M059J (cell line): ENCODE measurements around the gene SYNJ1. TPM values are rescaled to one million over a fixed set of nuclear protein-coding genes. Genes with fewer than 3 reads are reported as not detected.
"Not testable (repeated sequence)": the region's sequence is repeated elsewhere in the genome, so short reads cannot be mapped to it uniquely, and the experiment has no call there.

ENCODE experiments used
- DNase-seq: peaks from one replicate; pipeline ENCODE4 v3.0.0-alpha.2; 2012; ENCODE audit warnings: low read depth
- total RNA-seq: library from RNA; depleted of rRNA; stranded (reverse); fragments of >200 nt; shearing (Covaris generic); gene quantifications from 2 replicates; pipeline ENCODE4 v1.2.3, GENCODE V29; 2014; rRNA removed

The SYNJ1 gene, protein sequence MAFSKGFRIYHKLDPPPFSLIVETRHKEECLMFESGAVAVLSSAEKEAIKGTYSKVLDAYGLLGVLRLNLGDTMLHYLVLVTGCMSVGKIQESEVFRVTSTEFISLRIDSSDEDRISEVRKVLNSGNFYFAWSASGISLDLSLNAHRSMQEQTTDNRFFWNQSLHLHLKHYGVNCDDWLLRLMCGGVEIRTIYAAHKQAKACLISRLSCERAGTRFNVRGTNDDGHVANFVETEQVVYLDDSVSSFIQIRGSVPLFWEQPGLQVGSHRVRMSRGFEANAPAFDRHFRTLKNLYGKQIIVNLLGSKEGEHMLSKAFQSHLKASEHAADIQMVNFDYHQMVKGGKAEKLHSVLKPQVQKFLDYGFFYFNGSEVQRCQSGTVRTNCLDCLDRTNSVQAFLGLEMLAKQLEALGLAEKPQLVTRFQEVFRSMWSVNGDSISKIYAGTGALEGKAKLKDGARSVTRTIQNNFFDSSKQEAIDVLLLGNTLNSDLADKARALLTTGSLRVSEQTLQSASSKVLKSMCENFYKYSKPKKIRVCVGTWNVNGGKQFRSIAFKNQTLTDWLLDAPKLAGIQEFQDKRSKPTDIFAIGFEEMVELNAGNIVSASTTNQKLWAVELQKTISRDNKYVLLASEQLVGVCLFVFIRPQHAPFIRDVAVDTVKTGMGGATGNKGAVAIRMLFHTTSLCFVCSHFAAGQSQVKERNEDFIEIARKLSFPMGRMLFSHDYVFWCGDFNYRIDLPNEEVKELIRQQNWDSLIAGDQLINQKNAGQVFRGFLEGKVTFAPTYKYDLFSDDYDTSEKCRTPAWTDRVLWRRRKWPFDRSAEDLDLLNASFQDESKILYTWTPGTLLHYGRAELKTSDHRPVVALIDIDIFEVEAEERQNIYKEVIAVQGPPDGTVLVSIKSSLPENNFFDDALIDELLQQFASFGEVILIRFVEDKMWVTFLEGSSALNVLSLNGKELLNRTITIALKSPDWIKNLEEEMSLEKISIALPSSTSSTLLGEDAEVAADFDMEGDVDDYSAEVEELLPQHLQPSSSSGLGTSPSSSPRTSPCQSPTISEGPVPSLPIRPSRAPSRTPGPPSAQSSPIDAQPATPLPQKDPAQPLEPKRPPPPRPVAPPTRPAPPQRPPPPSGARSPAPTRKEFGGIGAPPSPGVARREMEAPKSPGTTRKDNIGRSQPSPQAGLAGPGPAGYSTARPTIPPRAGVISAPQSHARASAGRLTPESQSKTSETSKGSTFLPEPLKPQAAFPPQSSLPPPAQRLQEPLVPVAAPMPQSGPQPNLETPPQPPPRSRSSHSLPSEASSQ (N-terminal part only)
- 11.2 and 16.7 TPM in 2 replicates for total RNA-seq

DNA sequence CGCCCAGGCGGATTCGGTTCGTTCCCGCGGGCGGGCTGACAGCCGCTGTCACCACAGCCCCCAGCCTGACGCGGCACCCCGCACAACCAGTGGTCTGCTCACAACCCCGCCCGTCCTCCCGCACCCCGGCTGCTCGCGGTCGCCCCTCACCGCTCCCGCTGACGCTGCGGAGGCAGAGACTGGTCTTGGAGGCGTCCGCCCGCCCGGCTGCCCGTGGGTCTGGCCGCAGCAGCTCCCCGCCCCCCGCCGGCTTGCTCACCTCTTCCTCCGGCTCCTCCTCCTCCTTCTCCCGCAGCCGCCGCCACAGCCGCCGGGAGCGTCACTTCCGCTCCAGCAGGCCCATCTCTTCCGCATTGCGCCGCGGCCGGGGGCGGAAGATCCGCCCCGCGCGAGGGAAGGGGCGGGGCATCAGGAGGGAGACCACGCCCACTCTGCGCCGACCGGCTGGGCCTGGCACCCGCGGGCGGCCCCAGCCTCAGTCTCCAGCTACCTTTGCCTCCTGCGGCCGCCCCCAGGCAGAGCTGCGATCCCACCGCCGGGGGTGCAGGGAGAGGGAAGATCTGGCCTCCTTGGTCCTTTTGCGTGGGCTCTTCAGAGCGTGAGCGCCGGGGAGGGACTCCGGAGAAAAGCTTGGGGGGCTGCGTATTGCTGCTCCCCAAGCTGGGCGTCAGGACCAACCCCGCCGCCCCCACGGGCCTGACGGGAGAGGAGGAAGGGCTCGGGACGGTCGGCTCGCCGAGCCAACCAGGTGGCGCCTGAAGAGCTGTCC lies at the start of gene SYNJ1:
TSS of gene SYNJ1 (minus strand) at position 327 of the 769 bp plus-strand sequence. CDS start 1,118 bp downstream, outside the sequence.
- DNase-seq, result peak; percentile 96

DNA sequence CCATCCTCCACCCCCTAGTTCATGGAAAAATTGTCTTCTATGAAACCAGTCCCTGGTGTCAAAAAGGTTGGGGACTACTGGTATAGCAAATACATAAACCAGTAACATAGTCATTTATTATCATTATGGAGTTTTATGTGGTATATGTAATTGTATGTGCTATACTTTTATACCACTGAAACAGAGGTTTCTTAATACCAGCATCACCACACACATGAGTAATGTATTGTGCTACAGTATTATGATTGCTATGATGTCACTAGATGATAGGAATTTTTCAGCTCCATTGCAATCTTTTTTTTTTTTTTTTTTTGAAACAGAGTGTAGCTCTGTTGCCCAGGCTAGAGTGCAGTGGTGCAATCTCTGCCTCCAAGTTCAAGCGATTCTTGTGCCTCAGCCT lies 49.5 kb upstream of the SYNJ1 start:
- no peak for DNase-seq

DNA sequence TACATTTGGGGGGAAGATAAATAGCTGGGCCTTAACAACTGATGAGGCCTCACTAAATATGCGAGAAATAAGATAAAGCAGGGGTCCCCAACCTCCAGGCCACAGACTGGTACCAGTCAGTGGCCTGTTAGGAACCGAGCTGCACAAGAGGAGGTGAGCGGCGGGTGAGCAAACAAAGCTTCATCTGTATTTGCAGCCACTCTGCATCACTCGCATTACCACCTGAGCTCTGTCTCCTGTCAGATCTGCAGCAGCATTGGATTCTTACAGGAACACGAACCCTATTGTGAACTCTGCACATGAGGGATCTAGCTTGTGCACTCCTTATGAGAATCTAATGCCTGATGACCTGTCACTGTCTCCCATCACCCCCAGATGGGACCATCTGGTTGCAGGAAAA lies 48.9 kb upstream of the SYNJ1 start:
- no peak for DNase-seq

DNA sequence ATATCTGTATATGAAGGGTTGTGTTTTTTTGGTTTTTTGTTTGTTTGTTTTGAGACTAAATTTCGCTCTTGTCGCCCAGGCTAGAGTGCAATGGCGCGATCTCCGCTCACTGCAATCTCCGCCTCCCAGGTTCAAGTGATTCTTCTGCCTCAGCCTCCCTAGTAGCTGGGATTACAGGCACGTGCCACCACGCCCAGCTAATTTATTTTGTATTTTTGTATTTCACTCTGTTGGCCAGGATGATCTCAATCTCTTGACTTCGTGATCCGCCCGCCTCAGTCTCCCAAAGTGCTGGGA lies 45.2 kb upstream of the SYNJ1 start:
- not testable (repeated sequence) for DNase-seq

DNA sequence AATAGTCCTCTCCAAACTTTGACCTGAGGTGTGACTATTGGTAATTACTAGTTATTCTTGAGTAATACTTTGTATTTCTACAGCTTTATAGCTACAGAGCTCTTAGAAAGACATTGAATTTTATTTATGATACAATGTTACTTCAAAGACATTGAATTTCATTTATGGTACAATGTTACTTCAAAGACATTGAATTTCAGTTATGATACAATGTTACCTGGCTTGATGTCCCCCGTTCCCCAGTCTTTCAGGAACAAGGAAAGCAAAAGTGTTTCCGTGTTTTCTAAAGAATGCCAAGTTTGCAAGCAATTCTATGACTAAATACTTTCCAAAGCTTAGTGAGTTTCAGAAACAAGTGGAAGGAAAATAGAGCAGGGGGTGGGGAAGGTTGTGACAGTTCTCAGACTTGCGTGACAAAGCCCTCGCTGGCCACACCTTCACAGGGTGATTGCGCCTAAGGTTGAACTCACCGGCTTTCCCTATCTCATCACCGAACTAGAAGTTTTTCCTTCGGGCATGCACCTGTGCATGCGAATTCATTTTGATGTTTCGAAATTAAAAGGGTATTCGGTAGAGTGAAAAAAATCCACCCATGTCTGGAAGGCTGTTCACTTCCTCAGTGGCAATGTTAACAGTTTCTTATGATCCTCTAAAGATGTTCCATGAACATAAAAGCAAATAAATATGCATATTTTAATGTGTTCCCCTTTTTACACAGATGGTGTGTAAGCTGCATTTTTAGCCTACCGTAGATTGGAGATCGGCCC lies 44.7 kb upstream of the SYNJ1 start:
- DNase-seq, result peak; percentile 61

DNA sequence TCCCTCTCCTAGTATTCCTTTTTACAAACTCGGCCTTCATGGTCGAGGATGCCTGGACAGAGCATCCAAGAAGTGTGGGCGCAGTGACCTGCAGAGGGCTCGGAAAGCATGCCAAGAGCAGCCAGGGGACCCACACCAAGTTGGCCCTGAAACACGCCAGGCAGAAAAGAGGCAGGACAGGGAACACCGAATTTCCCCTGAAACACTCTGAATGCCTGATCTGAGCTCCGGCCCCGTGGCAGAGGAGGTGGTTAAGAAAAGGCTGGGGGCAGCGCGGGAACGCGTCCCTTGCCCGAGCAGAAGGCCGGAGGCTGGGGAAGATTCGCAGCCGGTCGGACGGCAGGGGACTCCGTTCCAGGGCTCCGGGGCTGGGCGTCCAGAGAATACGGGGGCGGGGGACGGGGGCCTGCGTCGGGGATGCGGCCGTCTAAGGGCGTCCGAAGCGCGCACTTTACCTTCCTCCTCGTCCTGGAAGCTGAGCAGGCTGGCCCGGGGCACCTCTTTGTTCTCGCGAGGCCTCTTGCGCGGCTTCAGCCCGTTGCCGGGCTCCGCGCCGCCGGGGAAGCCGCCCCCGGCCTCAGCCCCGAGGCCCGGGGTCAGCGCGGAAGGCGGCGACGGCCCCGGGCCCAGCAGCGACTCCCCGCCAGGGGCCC lies 43.2 kb upstream of the SYNJ1 start:
- DNase-seq, result peak; percentile 72

DNA sequence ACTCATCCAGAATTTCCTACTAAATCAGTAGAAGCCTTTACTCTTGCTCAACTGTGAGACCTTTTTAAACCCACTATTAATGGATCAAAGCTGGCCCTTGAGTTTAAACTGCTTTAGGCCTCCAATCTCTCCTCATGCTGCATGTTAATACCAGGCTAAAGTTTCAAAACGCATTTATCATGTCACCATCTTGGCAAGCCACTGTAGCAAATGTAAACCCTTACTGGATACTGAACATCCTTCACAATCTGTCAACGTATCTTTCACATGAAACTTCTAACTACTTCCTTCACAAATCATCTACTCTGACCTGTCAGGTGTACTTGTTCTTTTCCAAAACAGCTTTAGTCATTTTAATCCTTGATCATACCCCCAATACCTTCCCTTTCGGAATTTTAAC lies 40.7 kb upstream of the SYNJ1 start:
- DNase-seq, result no peak

DNA sequence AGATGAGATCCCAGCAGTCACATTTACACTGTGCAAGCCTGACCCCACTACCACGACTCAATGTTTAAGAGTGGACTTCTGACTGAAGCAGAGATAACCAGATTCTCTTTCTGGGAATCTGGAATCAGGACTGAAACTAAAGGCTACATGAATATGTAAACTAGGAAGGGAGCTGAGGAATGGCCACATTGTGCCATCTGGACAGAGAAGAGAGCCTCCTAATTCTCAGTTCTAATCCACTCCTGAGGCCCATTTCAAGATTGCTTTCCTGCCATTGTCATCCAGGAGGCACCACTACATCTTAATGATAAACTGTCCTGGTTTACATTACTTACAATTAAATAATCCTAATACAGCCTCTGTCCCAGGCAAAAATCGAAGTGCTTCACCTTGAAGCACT lies 37.2 kb upstream of the SYNJ1 start:
- DNase-seq, result no peak

DNA sequence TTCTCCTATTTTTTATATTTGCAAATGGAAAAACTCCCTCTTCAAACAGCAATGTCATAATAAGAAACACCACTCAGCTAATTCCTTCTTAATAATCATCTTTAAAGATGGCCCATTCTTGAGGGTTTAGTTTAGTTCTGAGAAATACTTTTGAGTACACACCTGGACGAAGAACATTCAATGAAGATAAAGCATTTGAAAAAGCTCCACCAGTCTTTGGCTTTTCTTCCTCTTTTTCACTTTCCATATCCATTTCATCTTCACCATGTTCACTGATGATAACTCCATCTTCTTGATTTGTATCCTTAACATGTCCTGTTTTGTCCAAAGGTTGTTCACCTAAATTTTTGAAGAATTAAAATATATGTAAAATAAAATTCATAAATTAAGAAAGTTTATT lies 36.4 kb upstream of the SYNJ1 start:
- no peak for DNase-seq

DNA sequence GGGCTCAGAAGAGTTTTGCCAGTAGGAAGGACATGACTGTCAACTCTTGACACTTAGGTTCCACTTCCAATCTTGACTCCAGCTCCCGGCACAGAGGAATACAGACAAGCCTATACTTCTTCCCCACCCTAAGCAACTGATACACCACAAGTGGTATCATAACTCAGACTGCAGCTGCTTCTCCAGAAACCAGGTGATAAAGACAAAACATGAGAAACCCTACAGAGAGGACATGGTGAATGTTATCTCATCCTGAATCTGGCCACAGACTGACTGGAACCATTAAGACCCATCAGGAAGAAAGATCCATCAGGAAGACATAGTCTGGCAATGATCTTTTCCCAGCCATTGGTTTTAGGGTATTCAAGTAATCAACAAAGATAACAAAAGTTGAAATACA lies 30.0 kb upstream of the SYNJ1 start:
- DNase-seq, result no peak

DNA sequence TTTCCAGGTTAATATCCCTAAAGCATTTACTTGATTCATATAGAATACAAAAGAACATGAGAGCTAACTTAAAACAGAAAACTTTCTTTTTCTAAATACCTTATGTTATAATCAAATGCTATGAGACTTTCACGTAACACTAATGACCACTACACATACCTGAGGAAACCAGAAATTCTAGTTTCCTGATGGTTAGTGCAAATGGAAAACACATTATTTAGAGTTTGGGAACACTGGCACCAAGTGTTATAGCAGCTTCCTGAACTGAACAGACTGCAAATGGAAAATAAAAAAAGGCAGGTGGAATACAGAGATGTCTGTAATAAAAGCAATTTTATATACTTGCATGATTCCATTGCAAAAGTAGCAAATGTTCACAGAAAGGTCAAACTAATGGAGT lies 28.3 kb upstream of the SYNJ1 start:
- DNase-seq, result no peak

DNA sequence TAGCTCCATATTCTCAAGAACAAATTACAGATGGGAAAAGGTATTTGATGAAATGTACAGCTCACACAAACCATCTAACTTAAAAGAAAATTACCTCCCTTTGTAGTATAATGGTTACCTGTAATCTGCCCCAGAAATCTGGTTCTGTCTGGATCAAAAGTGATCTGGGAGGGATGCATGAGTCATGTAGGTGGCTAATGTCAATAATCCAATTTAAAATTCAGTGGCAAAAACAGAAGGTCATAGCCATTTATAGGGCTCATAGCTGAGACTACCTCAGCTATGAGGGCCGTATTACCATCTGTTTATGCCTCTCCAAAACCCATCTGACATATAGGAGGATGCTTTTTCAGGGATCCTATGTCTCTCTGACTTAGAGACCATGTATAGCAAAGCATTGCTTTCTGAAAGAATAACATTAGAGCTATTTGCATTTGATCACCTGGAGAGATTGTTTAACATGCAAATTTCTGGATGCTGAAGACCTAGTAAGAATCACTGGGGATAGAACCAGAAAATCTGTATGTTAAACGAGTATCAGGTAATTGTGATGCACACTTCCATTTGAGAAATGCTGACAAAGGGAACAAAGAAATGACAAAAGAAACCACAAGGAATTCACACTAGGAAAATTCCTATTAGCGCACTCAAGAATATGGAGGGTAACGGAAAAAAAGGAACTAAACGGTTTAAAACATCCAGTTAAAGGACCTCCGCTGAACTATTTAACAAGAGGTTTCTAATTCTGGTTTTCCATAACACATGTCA lies 26.2 kb upstream of the SYNJ1 start:
- peak; percentile 4 for DNase-seq

DNA sequence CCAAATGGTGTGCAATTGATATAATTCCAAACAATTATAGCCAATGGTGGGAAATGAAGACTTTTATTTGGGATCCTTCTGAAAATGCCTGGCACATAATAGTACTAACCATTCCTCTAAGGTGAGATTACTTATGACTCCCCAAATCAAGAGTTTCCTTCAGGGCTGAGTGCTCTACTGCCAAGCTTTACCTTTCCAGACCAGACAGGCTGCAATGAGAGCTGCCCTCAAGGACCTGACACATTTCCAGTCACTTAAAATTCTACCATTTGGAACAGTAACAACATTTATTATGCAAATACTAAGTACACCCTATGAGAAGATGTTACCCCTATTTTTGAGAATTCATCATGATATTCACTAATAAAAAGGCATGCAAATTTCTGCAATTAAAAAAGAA lies 22.6 kb upstream of the SYNJ1 start:
- DNase-seq, result no peak

DNA sequence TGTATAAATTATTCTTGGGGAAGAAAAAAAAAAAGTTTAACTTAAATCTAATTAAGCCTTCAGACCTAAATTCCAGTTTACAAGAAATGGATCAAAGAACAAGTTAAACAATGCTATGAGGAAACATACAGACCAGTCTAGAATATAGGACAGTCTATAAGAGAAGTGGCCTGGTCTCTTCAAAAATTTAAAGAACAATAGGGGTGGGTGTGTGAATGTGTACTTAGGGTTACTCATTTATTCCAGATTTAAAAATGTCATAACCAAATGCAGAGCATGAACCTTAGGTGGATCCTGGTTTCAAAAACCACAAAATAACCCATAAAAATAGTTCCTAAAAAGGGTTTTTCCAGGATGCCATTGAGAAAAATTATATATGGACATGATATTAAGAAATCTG lies 21.8 kb upstream of the SYNJ1 start:
- DNase-seq, result no peak

DNA sequence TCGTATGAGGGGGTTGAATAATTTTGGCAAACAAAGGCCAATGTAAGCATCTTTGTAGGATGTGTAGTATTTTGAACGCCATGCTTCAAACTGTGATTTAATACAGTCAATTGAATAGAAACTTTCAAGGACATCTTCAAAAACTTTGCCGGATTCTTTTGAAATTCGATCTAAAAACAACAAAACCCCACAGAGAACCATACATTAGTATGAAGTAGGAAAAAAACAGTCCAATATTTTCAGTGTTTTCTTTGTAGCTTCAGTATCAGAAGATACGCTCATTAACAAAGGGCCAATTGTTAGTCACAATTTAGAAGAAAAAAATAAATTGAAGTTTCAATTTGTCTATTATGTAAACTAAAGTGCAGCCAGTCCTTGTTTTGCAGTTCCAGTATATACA lies 20.7 kb upstream of the SYNJ1 start:
- DNase-seq, result no peak

DNA sequence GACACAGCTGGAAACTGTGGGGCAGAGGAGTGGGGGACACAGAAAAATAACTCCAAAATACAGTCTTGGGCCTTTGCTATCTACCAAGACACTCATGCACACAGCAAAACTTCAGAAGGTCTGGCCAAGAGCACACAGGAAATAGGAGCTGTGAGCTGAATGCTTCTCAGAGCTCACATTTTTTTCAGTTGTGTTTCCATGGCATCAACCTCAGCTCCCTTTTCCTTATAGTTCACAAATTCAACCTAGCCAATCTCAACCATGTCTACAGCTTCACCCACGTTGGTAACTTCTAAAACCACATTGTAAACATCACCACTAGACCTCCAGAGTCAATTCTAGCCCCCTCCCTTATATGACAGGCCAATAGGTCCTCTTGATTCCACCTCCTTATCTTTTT lies 19.6 kb upstream of the SYNJ1 start:
- peak; percentile 5 for DNase-seq

DNA sequence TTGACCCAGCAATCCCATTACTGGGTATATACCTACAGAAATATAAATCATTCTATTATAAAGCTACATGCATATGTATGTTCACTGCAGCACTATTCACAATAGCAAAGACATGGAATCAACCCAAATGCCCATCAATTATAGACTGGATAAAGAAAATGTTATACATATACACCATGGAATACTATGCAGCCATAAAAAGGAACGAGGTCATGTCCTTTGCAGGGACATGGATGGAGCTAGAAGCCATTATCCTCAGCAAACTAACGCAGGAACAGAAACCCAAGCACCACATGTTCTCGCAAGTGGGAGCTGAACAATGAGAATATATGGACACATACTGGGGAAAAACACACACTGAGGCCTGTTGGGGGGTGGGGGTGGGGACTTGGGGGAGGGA lies 18.9 kb upstream of the SYNJ1 start:
- DNase-seq, result not testable (repeated sequence)

DNA sequence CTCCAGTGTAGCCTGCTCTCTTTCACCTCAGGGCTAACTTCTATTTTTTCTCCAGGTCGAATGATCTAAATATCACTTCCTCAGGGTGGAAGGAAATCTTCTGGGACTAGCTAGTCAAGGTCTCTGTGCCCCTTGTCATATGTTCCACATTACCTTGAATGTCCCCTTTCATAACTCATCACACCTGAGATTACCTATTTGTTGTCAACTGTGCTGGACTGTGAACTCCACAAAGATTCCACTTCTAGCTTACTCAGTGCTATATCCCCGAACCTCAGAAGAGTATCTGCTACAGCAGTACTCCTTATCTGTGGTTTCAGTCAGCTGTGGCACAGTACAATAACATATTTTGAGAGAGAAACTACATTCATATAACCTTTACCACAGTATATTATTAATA lies 14.6 kb upstream of the SYNJ1 start:
- DNase-seq, result no peak

DNA sequence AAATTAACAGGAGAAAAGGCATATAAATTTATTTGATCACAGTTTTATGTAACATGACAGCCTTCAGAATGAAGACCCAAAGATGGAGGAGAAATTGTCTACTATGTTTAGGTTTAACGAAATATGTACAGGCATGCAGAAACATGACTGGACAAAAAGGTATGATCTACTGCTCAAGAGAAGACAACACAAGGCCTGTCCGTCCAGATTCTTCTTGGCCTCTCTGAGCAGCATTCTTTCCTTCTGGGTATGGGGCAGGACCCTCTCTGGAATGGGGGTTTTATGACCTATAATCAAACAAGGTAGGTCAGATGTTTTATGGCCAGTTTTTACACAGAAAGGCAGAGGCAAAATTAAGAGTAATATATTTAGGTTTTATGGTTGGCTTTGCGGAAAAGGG lies 13.5 kb upstream of the SYNJ1 start:
- DNase-seq, result no peak
